ENCODE measurements around the gene CBR1. TPM values are rescaled to one million over a fixed set of nuclear protein-coding genes. Genes with fewer than 3 reads are reported as not detected.

The CBR1 gene
- total RNA-seq, 2 experiments from 2014 or later: 5.2 to 6.8 TPM

DNA sequence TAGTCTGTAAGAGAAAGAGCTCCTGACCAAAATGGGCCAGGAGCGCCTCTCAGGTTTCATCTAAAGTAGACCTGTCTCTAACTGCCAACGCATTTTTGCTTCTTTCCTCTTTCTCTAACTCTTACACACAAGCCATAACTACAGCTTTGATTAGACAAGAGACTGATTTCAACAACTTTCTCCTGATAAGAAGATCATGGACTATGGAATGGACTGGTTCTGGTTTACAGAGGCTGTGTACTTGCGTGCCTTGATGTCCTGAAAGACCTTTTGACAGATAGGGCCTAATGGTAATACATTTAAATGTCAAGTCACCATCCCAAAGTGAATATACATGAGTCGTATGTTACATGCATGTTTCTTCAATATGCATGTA lies 5.8 kb upstream of the CBR1 start:
- POLR2A ChIA-PET: no interaction called here
- Mint-ChIP-seq H3K4me3 (peak overlapping the region; percentile 25), H3K36me3 (ENCODE audit: low read depth) (peaks cover 12% of the 10 kb centered on the region), H3K4me1 (ENCODE audit: low read depth) (peaks cover 15% of the 10 kb centered on the region), H3K27me3 (no peaks in the 10 kb centered on the region), H3K9me3 (peaks cover 4% of the 10 kb centered on the region), H3K27ac (no peak overlapping the region)
- ATAC-seq (ENCODE audit: poor library complexity): no peak
- Histone ChIP-seq H3K27me3 (ENCODE audit: control insufficient read depth in 1 of 2, insufficient read depth in 2 of 2, low read length in 2 of 2) (no peaks in the 10 kb centered on the region), H3K36me3 (ENCODE audit: insufficient read depth, low read length) (no peaks in the 10 kb centered on the region), H3K9me3 (ENCODE audit: control insufficient read depth in 1 of 2, insufficient read depth in 1 of 2, low read length in 2 of 2) (peaks cover 5 to 6% of the 10 kb centered on the region in 2 experiments), H3K4me3 (ENCODE audit: low read length) (no peak overlapping the region), H3K4me1 (ENCODE audit: insufficient read depth, low read length) (peaks cover 17% of the 10 kb centered on the region), H3K27ac (ENCODE audit: low read depth in 1 of 2, low read length in 2 of 2) (no peak overlapping the region)
- TF ChIP-seq CTCF (IDR thresholded peaks at IDR 0.05): no peak
- intact Hi-C loops (cut with DNase I, micrococcal nuclease): loop anchor here in 1 of 2 experiments (5.0 kb wide), 1 partner anchor 258 kb away; the partner anchor contains the start of gene MORC3
- CTCF ChIA-PET: no interaction called here
- DNase-seq: no peak

GRCh38 chr21:36065497-36066036 lies 4.3 kb upstream of the CBR1 start:
- Mint-ChIP-seq H3K36me3 (ENCODE audit: low read depth) (peaks cover 16% of the 10 kb centered on the region), H3K4me3 (no peak overlapping the region), H3K9me3 (peaks cover 6% of the 10 kb centered on the region), H3K27me3 (no peaks in the 10 kb centered on the region), H3K27ac (no peak overlapping the region), H3K4me1 (ENCODE audit: low read depth) (peaks cover 22% of the 10 kb centered on the region)
- CTCF ChIA-PET: no interaction called here
- POLR2A ChIA-PET: no interaction called here
- Histone ChIP-seq H3K27me3 (ENCODE audit: control insufficient read depth in 1 of 2, insufficient read depth in 2 of 2, low read length in 2 of 2) (no peaks in the 10 kb centered on the region), H3K4me1 (ENCODE audit: insufficient read depth, low read length) (peaks cover 20% of the 10 kb centered on the region), H3K4me3 (ENCODE audit: low read length) (no peak overlapping the region), H3K36me3 (ENCODE audit: insufficient read depth, low read length) (no peaks in the 10 kb centered on the region), H3K27ac (ENCODE audit: low read depth in 1 of 2, low read length in 2 of 2) (no peak overlapping the region), H3K9me3 (ENCODE audit: control insufficient read depth in 1 of 2, insufficient read depth in 1 of 2, low read length in 2 of 2) (peaks cover 5 to 6% of the 10 kb centered on the region in 2 experiments)
- no peak for TF ChIP-seq CTCF (IDR thresholded peaks at IDR 0.05)
- ATAC-seq (ENCODE audit: poor library complexity): no peak
- no peak for DNase-seq
- intact Hi-C loops (cut with DNase I, micrococcal nuclease): no loop called here

DNA sequence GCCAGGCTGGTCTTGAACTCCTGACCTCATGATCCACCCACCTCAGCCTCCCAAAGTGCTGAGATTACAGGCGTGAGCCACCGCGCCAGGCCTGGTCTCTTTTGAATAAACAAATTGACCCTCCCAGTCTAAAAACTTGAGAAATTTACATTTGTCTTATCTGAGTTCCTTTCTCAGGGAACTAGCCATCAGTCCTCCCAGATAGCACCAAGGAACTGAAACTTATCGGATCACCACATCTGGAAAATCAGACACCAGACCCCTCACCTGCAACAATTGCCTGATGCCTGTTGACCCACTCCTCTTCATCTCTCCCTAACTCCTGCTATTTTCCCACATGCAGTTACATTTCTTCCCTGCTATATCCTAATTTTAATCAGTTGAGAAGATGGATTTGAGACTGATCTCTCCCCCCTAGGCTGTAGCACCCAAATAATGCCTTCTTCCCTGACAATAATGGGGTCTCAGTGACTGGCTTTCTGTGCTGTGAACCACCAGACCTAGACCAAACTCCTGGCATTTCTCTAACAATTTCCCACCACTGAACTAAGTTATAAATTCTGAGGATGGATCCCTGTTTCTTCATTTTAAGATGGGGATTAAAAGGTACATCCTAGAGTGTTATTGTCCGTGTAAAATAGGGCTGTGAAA lies 951 bp upstream of the CBR1 start:
- peaks cover 38% of the 10 kb centered on the region for H3K4me1 ChIP-seq (ENCODE audit: insufficient read depth, low read length)
- no peaks in the 10 kb centered on the region for H3K27me3 ChIP-seq (ENCODE audit: control insufficient read depth in 1 of 2, insufficient read depth in 2 of 2, low read length in 2 of 2)
- Mint-ChIP-seq H3K36me3 (ENCODE audit: low read depth) (peaks cover 47% of the 10 kb centered on the region), H3K9me3 (peaks cover 6% of the 10 kb centered on the region), H3K4me1 (ENCODE audit: low read depth) (peaks cover 45% of the 10 kb centered on the region), H3K27ac (no peak overlapping the region), H3K27me3 (no peaks in the 10 kb centered on the region), H3K4me3 (peak overlapping the region; percentile 79)
- CTCF ChIA-PET: interaction anchor here (1.4 to 1.8 kb wide), 2 partner anchors 9 to 36 kb away, joined by 4 read pairs; partner anchors contain the start of gene SETD4
- no peak overlapping the region for H3K27ac ChIP-seq (ENCODE audit: low read depth in 1 of 2, low read length in 2 of 2)
- peaks cover 26% of the 10 kb centered on the region for H3K36me3 ChIP-seq (ENCODE audit: insufficient read depth, low read length)
- peaks cover 5 to 6% of the 10 kb centered on the region in 2 experiments for H3K9me3 ChIP-seq (ENCODE audit: control insufficient read depth in 1 of 2, insufficient read depth in 1 of 2, low read length in 2 of 2)
- H3K4me3 ChIP-seq (ENCODE audit: low read length): no peak overlapping the region
- TF ChIP-seq CTCF (IDR thresholded peaks at IDR 0.05): no peak
- POLR2A ChIA-PET: interaction anchor here (0.6 to 4.0 kb wide), 6 partner anchors 9 to 251 kb away, joined by 4 to 64 read pairs (median 5); partner anchors contain the start of genes CBR3, MORC3 and SETD4
- DNase-seq: no peak
- intact Hi-C loops (cut with DNase I, micrococcal nuclease): no loop called here
- no peak for ATAC-seq (ENCODE audit: poor library complexity)

All from CD4-positive, alpha-beta T cell (primary cell).